Dedifferentiated amniotic fluid mesenchymal stem cell (primary cell): ENCODE measurements around the gene ACKR3.
A peak's percentile ranks its signal among the peaks of the same experiment; 100 is the strongest.

Source experiments
- DNase-seq: peaks from one replicate; pipeline ENCODE4 v3.0.0-alpha.2; 2016; ENCODE audit errors: extremely low spot score

ACKR3 gene

GRCh38 chr2:236569573-236569973 is at the start of gene ACKR3:
Gene ACKR3, plus strand, starts transcription at chr2:236569825. Its CDS starts 10,641 bp downstream, at chr2:236580466.
- peak; percentile 70 for DNase-seq

GRCh38 chr2:236521556-236521955 is 48.1 kb upstream of the ACKR3 start:
- DNase-seq, result no peak

- DNase-seq, result no peak
These were observed 46.4 kb upstream of the ACKR3 start for GRCh38 chr2:236523249-236523648.

- no peak for DNase-seq
These were observed 44.1 kb upstream of the ACKR3 start for GRCh38 chr2:236525411-236525997.

- DNase-seq, result no peak
These were observed 43.0 kb upstream of the ACKR3 start for GRCh38 chr2:236526455-236527158.

- DNase-seq, result no peak
These were observed 42.4 kb upstream of the ACKR3 start for GRCh38 chr2:236527159-236527630.

- DNase-seq, result no peak
These were observed 40.0 kb upstream of the ACKR3 start for GRCh38 chr2:236529606-236530005.

- no peak for DNase-seq
These were observed 39.1 kb upstream of the ACKR3 start for GRCh38 chr2:236530512-236530911.

- DNase-seq, result no peak
These were observed 38.4 kb upstream of the ACKR3 start for GRCh38 chr2:236531195-236531594.

- DNase-seq, result no peak
These were observed 37.6 kb upstream of the ACKR3 start for GRCh38 chr2:236531996-236532395.

GRCh38 chr2:236533343-236533742 is 36.3 kb upstream of the ACKR3 start:
- DNase-seq, result no peak

- DNase-seq, result no peak
These were observed 34.6 kb upstream of the ACKR3 start for GRCh38 chr2:236535024-236535423.

GRCh38 chr2:236536727-236537398 is 32.8 kb upstream of the ACKR3 start:
- no peak for DNase-seq

- DNase-seq, result no peak
These were observed 31.4 kb upstream of the ACKR3 start for GRCh38 chr2:236538242-236538641.

GRCh38 chr2:236541008-236541562 is 28.5 kb upstream of the ACKR3 start:
- DNase-seq, result peak; percentile 18

- DNase-seq, result no peak
These were observed 25.3 kb upstream of the ACKR3 start for GRCh38 chr2:236544362-236544761.

- DNase-seq, result no peak
These were observed 24.4 kb upstream of the ACKR3 start for GRCh38 chr2:236545248-236545658.

- no peak for DNase-seq
These were observed 23.7 kb upstream of the ACKR3 start for GRCh38 chr2:236545814-236546480.

GRCh38 chr2:236546561-236547002 is 23.0 kb upstream of the ACKR3 start:
- DNase-seq, result no peak

- DNase-seq, result no peak
These were observed 21.9 kb upstream of the ACKR3 start for GRCh38 chr2:236547725-236548124.

GRCh38 chr2:236548179-236548921 is 21.3 kb upstream of the ACKR3 start:
- peak; percentile 37 for DNase-seq
